Glutamatergic neuron (in vitro differentiated cells): Measurements from ENCODE around the gene BMP5. TPM values are rescaled to one million over a fixed set of nuclear protein-coding genes. Genes with fewer than 3 reads are reported as not detected.

Source experiments
- DNase-seq: peaks from one replicate; pipeline ENCODE4 v3.0.0; 2022
- H3K27ac Mint-ChIP-seq: one replicate; pipeline ENCODE4 v1.8.0; 2020; ENCODE audit warnings: mild to moderate bottlenecking, mixed read lengths, inconsistent platforms; ENCODE audit not compliant: unreplicated experiment
- H3K27me3 Mint-ChIP-seq: one replicate; pipeline ENCODE4 v1.8.0; 2020; ENCODE audit warnings: mild to moderate bottlenecking, moderate library complexity, mixed read lengths, inconsistent platforms; ENCODE audit not compliant: unreplicated experiment
- H3K36me3 Mint-ChIP-seq: one replicate; pipeline ENCODE4 v1.8.0; 2020; ENCODE audit warnings: mild to moderate bottlenecking, mixed read lengths, inconsistent platforms; ENCODE audit not compliant: unreplicated experiment
- H3K4me1 Mint-ChIP-seq: one replicate; pipeline ENCODE4 v1.8.0; 2020; ENCODE audit warnings: mild to moderate bottlenecking, low read depth, mixed read lengths, inconsistent platforms; ENCODE audit not compliant: unreplicated experiment
- H3K4me3 Mint-ChIP-seq: one replicate; pipeline ENCODE4 v1.8.0; 2020; ENCODE audit warnings: mild to moderate bottlenecking, mixed read lengths, inconsistent platforms; ENCODE audit not compliant: unreplicated experiment
- H3K9me3 Mint-ChIP-seq: one replicate; pipeline ENCODE4 v1.8.0; 2020; ENCODE audit warnings: mild to moderate bottlenecking, moderate library complexity, mixed read lengths, inconsistent platforms; ENCODE audit not compliant: unreplicated experiment
- CTCF ChIP-seq: fragments of 200-600 bp; sonication (generic); IDR thresholded peaks from one replicate; pipeline ENCODE4 v1.5.0; 2021; ENCODE audit not compliant: partially characterized antibody, unreplicated experiment
- total RNA-seq: library from RNA; stranded (reverse); fragmentation: NEBNext Ultra II Directional; extraction: Animal tissue kit (Norgen Biotek cat#: 25700); gene quantifications from one replicate; pipeline ENCODE4 v1.2.1, GENCODE V29; 2021; ENCODE audit not compliant: unreplicated experiment

Gene BMP5
- total RNA-seq, 1 donor from 2014 or later: 1.1 TPM

GRCh38 chr6:55818482-55818881 is 56.9 kb downstream of the BMP5 start:
- no peak overlapping the region for H3K27ac Mint-ChIP-seq
- no peaks in the 10 kb centered on the region for H3K27me3 Mint-ChIP-seq
- no peak overlapping the region for H3K4me3 Mint-ChIP-seq
- no peak for DNase-seq
- H3K9me3 Mint-ChIP-seq: no peaks in the 10 kb centered on the region
- H3K36me3 Mint-ChIP-seq: no peaks in the 10 kb centered on the region
- H3K4me1 Mint-ChIP-seq: no peaks in the 10 kb centered on the region
- TF ChIP-seq CTCF: no peak

- H3K27me3 Mint-ChIP-seq: no peaks in the 10 kb centered on the region
- no peak for TF ChIP-seq CTCF
- H3K9me3 Mint-ChIP-seq: no peaks in the 10 kb centered on the region
- H3K4me1 Mint-ChIP-seq: no peaks in the 10 kb centered on the region
- H3K36me3 Mint-ChIP-seq: no peaks in the 10 kb centered on the region
- H3K27ac Mint-ChIP-seq: no peak overlapping the region
- no peak overlapping the region for H3K4me3 Mint-ChIP-seq
- DNase-seq: no peak
These were observed 62.9 kb downstream of the BMP5 start for GRCh38 chr6:55812509-55812908.

- Mint-ChIP-seq H3K36me3 (no peaks in the 10 kb centered on the region), H3K4me1 (no peaks in the 10 kb centered on the region), H3K9me3 (no peaks in the 10 kb centered on the region), H3K4me3 (no peak overlapping the region), H3K27me3 (no peaks in the 10 kb centered on the region), H3K27ac (no peak overlapping the region)
- no peak for TF ChIP-seq CTCF
- no peak for DNase-seq
These were observed 64.3 kb downstream of the BMP5 start for GRCh38 chr6:55811074-55811473.

- Mint-ChIP-seq H3K27ac (no peak overlapping the region), H3K27me3 (peaks cover 4% of the 10 kb centered on the region), H3K4me3 (no peak overlapping the region)
These were observed 73.1 kb downstream of the BMP5 start for GRCh38 chr6:55802259-55802658.

GRCh38 chr6:55798571-55798970 is 76.8 kb downstream of the BMP5 start:
- no peak for DNase-seq
- Mint-ChIP-seq H3K4me3 (no peak overlapping the region), H3K36me3 (no peaks in the 10 kb centered on the region), H3K4me1 (no peaks in the 10 kb centered on the region), H3K27me3 (no peaks in the 10 kb centered on the region), H3K9me3 (no peaks in the 10 kb centered on the region), H3K27ac (no peak overlapping the region)
- no peak for TF ChIP-seq CTCF

More at GRCh38 chr6:55802259-55802658, 73.1 kb downstream of the BMP5 start:
- H3K36me3 Mint-ChIP-seq: no peaks in the 10 kb centered on the region
- H3K4me1 Mint-ChIP-seq: no peaks in the 10 kb centered on the region
- no peak for DNase-seq
- TF ChIP-seq CTCF: no peak
- H3K9me3 Mint-ChIP-seq: no peaks in the 10 kb centered on the region
